ENCODE data around the gene EFNA2. TPM values are rescaled to one million over a fixed set of nuclear protein-coding genes. Genes with fewer than 3 reads are reported as not detected.

The EFNA2 gene
- polyA plus RNA-seq, 1 donor from 2014 or later = 10.3 TPM

Other genes with a start within 250 kb of the EFNA2 start
- 51.8 and 75.2 TPM in 2 replicates for gene ABCA7, start 245.8 kb upstream of the EFNA2 start, polyA plus RNA-seq
- 2.8 and 3.3 TPM in 2 replicates for gene ARHGAP45, start 218.7 kb upstream of the EFNA2 start, polyA plus RNA-seq
- 168 and 172 TPM in 2 replicates for gene POLR2E, start 190.5 kb upstream of the EFNA2 start, polyA plus RNA-seq
- 713 and 812 TPM in 2 replicates for gene GPX4, start 181.9 kb upstream of the EFNA2 start, polyA plus RNA-seq
- gene SBNO2, start 111.6 kb upstream of the EFNA2 start, polyA plus RNA-seq = 4.8 and 5.2 TPM in 2 replicates
- gene STK11, start 80.1 kb upstream of the EFNA2 start, polyA plus RNA-seq = 51.6 and 62.5 TPM in 2 replicates
- gene CBARP, start 47.9 kb upstream of the EFNA2 start, polyA plus RNA-seq = 18.2 and 24.5 TPM in 2 replicates
- 22.8 and 47.8 TPM in 2 replicates for gene ATP5F1D, start 44.1 kb upstream of the EFNA2 start, polyA plus RNA-seq
- 24.8 and 28.3 TPM in 2 replicates for gene MIDN, start 37.3 kb upstream of the EFNA2 start, polyA plus RNA-seq
- gene CIRBP, start 16.5 kb upstream of the EFNA2 start, polyA plus RNA-seq = 1,663 and 1,665 TPM in 2 replicates
- 21.7 and 28.4 TPM in 2 replicates for gene FAM174C, start 10.3 kb upstream of the EFNA2 start, polyA plus RNA-seq
- gene NDUFS7, start 98.0 kb downstream of the EFNA2 start, polyA plus RNA-seq = 192 and 196 TPM in 2 replicates
- gene GAMT, start 115.7 kb downstream of the EFNA2 start, polyA plus RNA-seq = 32.5 and 54.1 TPM in 2 replicates
- gene DAZAP1, start 121.7 kb downstream of the EFNA2 start, polyA plus RNA-seq = 60.5 and 95.2 TPM in 2 replicates
- 452 and 591 TPM in 2 replicates for gene RPS15, start 152.5 kb downstream of the EFNA2 start, polyA plus RNA-seq
- 50.5 and 79.7 TPM in 2 replicates for gene APC2, start 164.2 kb downstream of the EFNA2 start, polyA plus RNA-seq
- gene C19orf25, start 193.3 kb downstream of the EFNA2 start, polyA plus RNA-seq = 80.2 and 108 TPM in 2 replicates
- gene PCSK4, start 204.5 kb downstream of the EFNA2 start, polyA plus RNA-seq = 11.8 and 24.1 TPM in 2 replicates
- 10.7 and 17.0 TPM in 2 replicates for gene REEP6, start 205.3 kb downstream of the EFNA2 start, polyA plus RNA-seq
- gene ADAMTSL5, start 227.1 kb downstream of the EFNA2 start, polyA plus RNA-seq = not detected in 2 replicates
- 3.6 and 7.1 TPM in 2 replicates for gene PLK5, start 238.2 kb downstream of the EFNA2 start, polyA plus RNA-seq